Right lobe of liver (tissue), 6 donors: ENCODE data around the gene PDE9A. TPM values are rescaled to one million over a fixed set of nuclear protein-coding genes. Genes with fewer than 3 reads are reported as not detected.
A peak's percentile ranks its signal among the peaks of the same experiment; 100 is the strongest.

Source experiments
- ATAC-seq, 4 donors: fragments of 200-7000 bp; cut with Tn5 transposase; one replicate each; pipeline ENCODE4 v1.9.1; 2020; ENCODE audit warnings: mild to moderate bottlenecking in 4 of 4, moderate library complexity in 4 of 4
- DNase-seq, 3 donors: peaks; one replicate each; pipeline ENCODE4 v3.0.0-alpha.2; 2020
- H3K27ac ChIP-seq, 3 donors: fragments of 200-600 bp; one replicate each; pipeline ENCODE4 v1.8.0; 2022
- H3K27me3 ChIP-seq, 2 donors: fragments of 200-600 bp; one replicate each; pipeline ENCODE4 v1.8.0; 2022
- H3K36me3 ChIP-seq, 4 donors: fragments of 200-600 bp; sonication (generic) in 1 of 4; one replicate each; pipeline versions ENCODE4 v1.5.1 to v1.8.0; 2017 to 2022; ENCODE audit warnings: control low read depth in 1 of 4
- H3K4me1 ChIP-seq, 4 donors: fragments of 200-600 bp; sonication (generic) in 1 of 4; one replicate each; pipeline versions ENCODE4 v1.5.1 to v1.8.0; 2017 to 2022; ENCODE audit warnings: control low read depth in 1 of 4
- H3K4me3 ChIP-seq, 3 donors: fragments of 200-600 bp; one replicate each; pipeline ENCODE4 v1.8.0; 2022
- H3K9me3 ChIP-seq, 4 donors: fragments of 200-600 bp; sonication (generic) in 1 of 4; one replicate each; pipeline versions ENCODE4 v1.5.1 to v1.8.0; 2017 to 2022; ENCODE audit warnings: control low read depth in 1 of 4
- CTCF ChIP-seq, 4 donors: fragments of 200-600 bp in 3 of 4; fragments of 450-650 bp in 1 of 4; IDR thresholded peaks; one replicate each; pipeline versions ENCODE4 v1.5.1 to v1.8.0; 2016 to 2022; ENCODE audit warnings: antibody characterized with exemption in 4 of 4, mild to moderate bottlenecking in 2 of 4
- POLR2A ChIP-seq: fragments of 450-650 bp; IDR thresholded peaks from one replicate; pipeline ENCODE4 v1.6.1; 2017; ENCODE audit warnings: antibody characterized with exemption, mild to moderate bottlenecking
- WGBS: methylation state at CpG from one replicate; pipeline ENCODE4 v1.1.6; 2018; ENCODE audit warnings: low coverage, low lambda C conversion rate; ENCODE audit not compliant: insufficient coverage; ENCODE audit errors: missing lambda C conversion rate; 5-methylcytosine and 5-hydroxymethylcytosine counted together
- intact Hi-C, 2 donors: fragments of 100-400 bp; cut with DNase I; formaldehyde crosslinking; loops; one replicate each; pipeline versions ENCODE4 v1.11.2 to v1.14.1; 2022
- total RNA-seq, 6 experiments: library from RNA; depleted of rRNA in 2 of 6; stranded (reverse); fragments of >200 nt in 2 of 6; fragmentation: NEBNext Ultra II Directional in 3 of 6; extraction: Animal tissue kit (Norgen Biotek cat#: 25700) in 3 of 6; gene quantifications; one replicate each; pipeline versions ENCODE4 v1.1.0 to v1.2.4, GENCODE V29; 2016 to 2023
- donor health status: DM: no; HTN: yes; CAD: no.
- donor health status: DM: no; HTN: no; CAD: no.
- donor health status: DM: no; HTN: no; CAD: no.
- donor health status: DM: no; HTN: yes; CAD: no.
- donor health status: DM: no; HTN: yes; CAD: no.

PDE9A gene
- total RNA-seq, 6 experiments from 2014 or later = 1.1 to 5.9 (median 3.3) TPM

GRCh38 chr21:42641311-42642218 lies 11.9 kb upstream of the PDE9A start:
- DNase-seq (peak in 1 of 3 donors; percentile 18), ATAC-seq (no peak)
- Histone ChIP-seq H3K27me3 (no peaks in the 10 kb centered on the region), H3K27ac (no peak overlapping the region), H3K9me3 (no peaks in the 10 kb centered on the region), H3K4me1 (no peaks in the 10 kb centered on the region), H3K36me3 (no peaks in the 10 kb centered on the region), H3K4me3 (no peak overlapping the region)
- intact Hi-C loops = no loop called here
- WGBS = 45% methylated on average over 16 of the region's 24 CpGs
- TF ChIP-seq POLR2A (no peak), CTCF (IDR thresholded peaks at IDR 0.05) (no peak)

- ATAC-seq (no peak), DNase-seq (peak in 1 of 3 donors; percentile 11)
- TF ChIP-seq CTCF (IDR thresholded peaks at IDR 0.05) = no peak
- TF ChIP-seq POLR2A = no peak
- intact Hi-C loops = no loop called here
- 45% methylated on average over 5 of the region's 8 CpGs for WGBS
- Histone ChIP-seq H3K4me3 (no peak overlapping the region), H3K27me3 (no peaks in the 10 kb centered on the region), H3K27ac (no peak overlapping the region), H3K4me1 (no peaks in the 10 kb centered on the region), H3K36me3 (no peaks in the 10 kb centered on the region), H3K9me3 (no peaks in the 10 kb centered on the region)
Observed at GRCh38 chr21:42642219-42642745, 11.1 kb upstream of the PDE9A start.

GRCh38 chr21:42644223-42645208 lies 8.9 kb upstream of the PDE9A start:
- DNase-seq (peak in 1 of 3 donors; percentile 34), ATAC-seq (peak in 1 of 4 donors; percentile 32)
- Histone ChIP-seq H3K9me3 (no peaks in the 10 kb centered on the region), H3K27me3 (no peaks in the 10 kb centered on the region), H3K27ac (no peak overlapping the region), H3K4me1 (no peaks in the 10 kb centered on the region), H3K36me3 (no peaks in the 10 kb centered on the region), H3K4me3 (no peak overlapping the region)
- TF ChIP-seq CTCF (IDR thresholded peaks at IDR 0.05) (no peak), POLR2A (no peak)
- intact Hi-C loops = no loop called here
- WGBS = 54% methylated on average over 7 of the region's 21 CpGs

DNA sequence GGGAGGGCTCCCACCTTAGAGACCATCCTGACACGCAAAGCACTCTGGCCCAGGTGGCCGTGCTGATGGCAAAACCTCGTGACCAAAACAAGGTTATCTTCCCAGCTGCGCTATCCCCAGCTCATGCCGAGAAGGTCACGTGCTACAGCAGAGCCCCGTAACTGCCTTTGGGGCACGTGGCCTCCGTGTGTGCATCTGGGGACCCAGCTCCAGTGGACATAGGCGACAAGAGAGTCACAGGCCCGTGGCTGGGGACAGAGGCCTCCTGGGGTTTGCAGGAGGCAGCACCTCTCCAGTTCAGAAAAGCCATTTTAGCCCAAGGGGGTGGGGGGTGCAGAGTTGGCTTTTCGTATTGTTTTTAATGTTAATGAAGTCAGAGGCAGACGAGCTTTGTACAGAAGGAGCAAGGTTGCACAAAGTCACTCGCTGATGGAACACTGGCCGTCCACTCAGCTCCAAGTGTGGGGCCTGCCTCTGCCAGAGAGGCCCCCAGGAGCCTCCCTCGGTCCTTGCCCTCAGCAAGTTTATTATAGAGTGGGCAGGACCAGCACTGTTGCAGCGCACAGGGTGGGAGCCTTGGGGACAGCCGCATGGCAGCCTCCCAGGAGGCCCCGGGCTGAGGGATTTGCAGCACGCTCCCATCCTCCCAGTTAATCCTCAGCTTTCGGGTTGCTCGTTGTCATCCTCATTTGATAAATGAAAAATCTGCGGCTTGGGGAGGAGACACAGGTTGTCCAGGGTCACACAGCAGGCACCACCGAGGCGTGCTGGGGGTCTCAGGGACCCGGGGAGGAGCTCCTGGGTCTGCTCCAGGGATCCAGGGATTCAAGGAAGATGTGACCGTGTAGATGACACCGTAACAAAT lies 8.0 kb upstream of the PDE9A start:
- no peak overlapping the region for H3K27ac ChIP-seq
- H3K36me3 ChIP-seq = no peaks in the 10 kb centered on the region
- TF ChIP-seq CTCF (IDR thresholded peaks at IDR 0.05) = no peak
- TF ChIP-seq POLR2A = no peak
- DNase-seq = peak in 2 of 3 donors; percentile 12 to 26
- no peaks in the 10 kb centered on the region for H3K4me1 ChIP-seq
- WGBS = 88% methylated on average over 11 of the region's 28 CpGs
- no peaks in the 10 kb centered on the region for H3K9me3 ChIP-seq
- ATAC-seq = no peak
- intact Hi-C loops = no loop called here
- no peaks in the 10 kb centered on the region for H3K27me3 ChIP-seq
- no peak overlapping the region for H3K4me3 ChIP-seq
